Mucosa of stomach (tissue), 1 donor: ENCODE data around the gene PXDC1.

ENCODE experiments used
- H3K27me3 ChIP-seq: one replicate; pipeline ENCODE4 v1.7.0; 2013; ENCODE audit warnings: mild to moderate bottlenecking, low read length; ENCODE audit not compliant: control insufficient read depth, insufficient read depth
- H3K36me3 ChIP-seq: one replicate; pipeline ENCODE4 v1.7.0; 2013; ENCODE audit warnings: low read length; ENCODE audit not compliant: control insufficient read depth, insufficient read depth
- H3K4me1 ChIP-seq: one replicate; pipeline ENCODE4 v1.7.0; 2013; ENCODE audit warnings: mild to moderate bottlenecking, low read length; ENCODE audit not compliant: control insufficient read depth, insufficient read depth
- H3K4me3 ChIP-seq: one replicate; pipeline ENCODE4 v1.7.0; 2013; ENCODE audit warnings: low read length
- H3K9ac ChIP-seq: one replicate; pipeline ENCODE4 v1.7.0; 2013; ENCODE audit warnings: mild to moderate bottlenecking, low read length, moderate library complexity
- H3K9me3 ChIP-seq: one replicate; pipeline ENCODE4 v1.7.0; 2013; ENCODE audit warnings: mild to moderate bottlenecking, low read length, moderate library complexity; ENCODE audit not compliant: control insufficient read depth
- donor health status: Pancreatic carcinoma.

PXDC1 gene

DNA sequence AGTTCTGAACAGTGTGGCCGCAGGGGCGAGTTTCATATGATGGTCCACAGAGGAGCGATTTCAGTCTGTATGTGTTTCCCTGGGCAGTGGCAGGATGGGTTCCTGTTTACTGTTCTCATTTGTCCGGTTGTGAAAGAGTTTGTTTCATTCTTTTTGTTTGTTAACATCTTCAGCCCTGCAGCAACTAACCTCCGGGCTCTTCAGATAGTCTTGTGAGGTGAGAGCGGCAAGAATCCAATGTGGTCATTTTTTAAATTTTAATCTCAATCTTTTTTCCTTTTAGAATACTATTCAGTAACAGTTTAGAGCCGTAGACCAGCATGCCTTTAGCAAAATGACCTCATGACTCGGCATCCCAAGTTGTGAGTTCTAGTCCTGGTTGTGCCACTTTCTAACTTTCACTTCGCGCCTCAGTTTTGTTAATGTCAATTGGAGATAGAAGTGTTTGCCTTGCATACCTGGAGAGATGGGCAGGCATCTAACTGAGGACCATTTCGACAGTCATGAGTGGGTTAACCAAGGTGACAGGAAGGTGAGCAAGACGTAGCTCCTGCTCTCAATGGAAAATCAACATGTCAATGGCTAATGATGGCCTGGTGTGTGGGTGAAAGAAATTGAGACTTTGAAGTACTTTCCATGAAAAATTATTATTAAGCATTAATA, 38.5 kb upstream of the PXDC1 start:
- Histone ChIP-seq H3K9me3 (no peaks in the 10 kb centered on the region), H3K4me3 (no peak overlapping the region), H3K36me3 (no peaks in the 10 kb centered on the region), H3K9ac (no peak overlapping the region), H3K4me1 (no peaks in the 10 kb centered on the region), H3K27me3 (no peaks in the 10 kb centered on the region)

DNA sequence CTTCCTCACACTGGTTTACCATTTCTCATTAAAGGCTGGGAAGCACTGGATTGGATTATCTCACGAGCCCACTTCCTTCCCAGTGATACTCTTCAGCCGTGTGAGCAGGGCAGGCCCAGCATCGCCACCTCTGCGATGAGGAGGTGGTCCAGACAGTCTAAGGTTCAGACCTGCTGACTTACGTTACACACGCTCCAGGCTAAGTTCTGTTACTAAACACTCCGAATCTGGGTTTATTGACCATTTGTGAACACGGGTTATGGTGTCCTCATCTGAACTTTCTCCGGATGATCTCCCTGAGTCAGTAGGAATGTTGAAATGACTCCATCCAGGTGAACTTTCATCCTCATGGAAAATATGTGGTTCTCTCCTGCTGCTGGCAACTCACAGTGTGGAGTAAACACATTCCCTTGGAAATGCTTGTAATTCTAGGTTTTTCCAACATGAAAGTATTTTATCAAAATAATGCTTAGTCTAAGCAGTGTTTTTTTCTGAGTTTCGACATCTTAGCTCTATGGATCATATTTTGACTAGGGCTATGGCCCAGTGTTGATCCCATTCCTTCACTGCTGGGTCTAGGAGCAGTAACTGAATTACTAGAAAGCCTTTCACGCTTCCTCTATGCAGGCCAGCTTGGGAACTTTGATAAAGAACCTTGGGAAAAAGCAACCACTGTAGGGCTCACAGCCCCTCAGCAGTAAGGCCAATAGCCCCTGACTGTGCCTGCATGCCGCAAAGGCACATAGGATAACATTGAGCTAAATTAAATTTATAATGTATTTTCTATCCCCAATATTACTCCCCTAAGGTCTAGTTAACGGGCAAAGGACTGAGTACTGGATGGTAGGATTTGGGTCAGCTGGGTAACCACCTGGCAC, 37.7 kb upstream of the PXDC1 start:
- Histone ChIP-seq H3K27me3 (no peaks in the 10 kb centered on the region), H3K4me3 (no peak overlapping the region), H3K9ac (no peak overlapping the region), H3K36me3 (no peaks in the 10 kb centered on the region), H3K4me1 (no peaks in the 10 kb centered on the region), H3K9me3 (no peaks in the 10 kb centered on the region)

DNA sequence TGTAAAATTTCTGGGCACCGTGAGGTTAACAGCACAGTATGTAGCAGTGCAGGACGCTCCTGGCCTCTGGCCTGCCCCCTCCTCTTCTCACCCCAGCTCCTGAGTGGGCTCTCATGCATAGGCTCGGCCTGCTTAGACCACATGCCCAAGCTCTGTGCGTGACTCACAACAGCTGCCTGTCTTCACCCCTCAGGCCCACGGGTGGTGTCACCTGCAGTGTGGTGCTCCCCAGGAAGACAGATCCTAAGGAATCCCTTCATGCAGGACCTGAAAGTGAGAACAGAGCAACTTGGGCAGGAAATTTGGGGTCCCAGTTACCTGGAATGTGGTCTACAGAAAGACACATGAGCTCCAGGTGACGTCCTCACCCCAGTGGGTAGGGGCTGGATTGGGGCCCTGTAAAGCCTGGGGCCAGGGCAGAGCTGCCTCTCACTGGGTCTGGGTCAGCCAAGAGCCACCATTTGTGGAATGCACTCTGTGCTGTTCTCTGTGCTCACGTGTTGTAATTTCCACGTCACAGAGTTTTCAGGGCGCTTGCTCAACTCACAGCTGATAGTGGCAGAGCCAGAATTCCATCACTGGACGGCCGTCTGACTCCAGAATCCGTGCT, 37.0 kb upstream of the PXDC1 start:
- H3K9ac ChIP-seq = no peak overlapping the region
- H3K9me3 ChIP-seq = no peaks in the 10 kb centered on the region
- H3K4me1 ChIP-seq = no peaks in the 10 kb centered on the region
- H3K36me3 ChIP-seq = no peaks in the 10 kb centered on the region
- H3K27me3 ChIP-seq = no peaks in the 10 kb centered on the region
- no peak overlapping the region for H3K4me3 ChIP-seq

DNA sequence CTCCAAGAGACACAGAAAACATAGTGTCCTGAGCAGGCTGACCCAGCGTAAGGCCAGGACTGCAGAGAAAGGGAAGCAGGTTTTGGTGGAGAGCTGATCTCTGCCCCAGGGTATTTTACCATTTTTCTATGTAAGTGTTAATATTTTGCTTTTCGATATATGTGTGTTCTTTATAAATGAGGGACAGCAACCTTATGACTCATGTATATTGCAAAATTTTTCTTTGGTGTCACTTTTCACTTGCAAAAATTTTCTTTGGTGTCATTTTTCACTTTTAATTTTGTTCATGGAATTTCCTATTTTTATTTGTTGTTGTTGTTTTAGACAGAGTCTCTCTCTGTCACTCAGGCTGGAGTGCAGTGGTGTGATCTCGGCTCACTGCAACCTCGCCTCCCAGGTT, 34.6 kb upstream of the PXDC1 start:
- no peak overlapping the region for H3K4me3 ChIP-seq
- H3K9ac ChIP-seq = no peak overlapping the region
- H3K9me3 ChIP-seq = no peaks in the 10 kb centered on the region
- H3K36me3 ChIP-seq = no peaks in the 10 kb centered on the region
- no peaks in the 10 kb centered on the region for H3K27me3 ChIP-seq
- no peaks in the 10 kb centered on the region for H3K4me1 ChIP-seq

DNA sequence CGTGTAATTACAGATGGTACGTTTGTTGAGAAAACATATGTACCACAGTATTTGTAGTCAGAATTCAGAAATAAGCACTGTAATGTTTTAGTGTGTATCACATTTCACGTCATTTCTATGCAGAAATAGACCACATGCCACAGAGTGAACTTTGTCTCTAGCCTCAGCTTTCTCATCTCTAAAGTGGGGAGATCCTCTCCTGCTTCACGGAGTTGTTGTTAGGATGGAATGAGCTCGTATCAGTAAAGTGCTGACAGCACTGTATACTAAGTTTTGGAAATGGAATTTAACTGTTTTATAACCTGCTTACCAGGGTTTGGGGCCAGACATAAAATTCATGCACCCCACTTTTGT, 34.2 kb upstream of the PXDC1 start:
- no peaks in the 10 kb centered on the region for H3K36me3 ChIP-seq
- H3K9me3 ChIP-seq = no peaks in the 10 kb centered on the region
- no peaks in the 10 kb centered on the region for H3K27me3 ChIP-seq
- no peak overlapping the region for H3K9ac ChIP-seq
- no peaks in the 10 kb centered on the region for H3K4me1 ChIP-seq
- H3K4me3 ChIP-seq = no peak overlapping the region

DNA sequence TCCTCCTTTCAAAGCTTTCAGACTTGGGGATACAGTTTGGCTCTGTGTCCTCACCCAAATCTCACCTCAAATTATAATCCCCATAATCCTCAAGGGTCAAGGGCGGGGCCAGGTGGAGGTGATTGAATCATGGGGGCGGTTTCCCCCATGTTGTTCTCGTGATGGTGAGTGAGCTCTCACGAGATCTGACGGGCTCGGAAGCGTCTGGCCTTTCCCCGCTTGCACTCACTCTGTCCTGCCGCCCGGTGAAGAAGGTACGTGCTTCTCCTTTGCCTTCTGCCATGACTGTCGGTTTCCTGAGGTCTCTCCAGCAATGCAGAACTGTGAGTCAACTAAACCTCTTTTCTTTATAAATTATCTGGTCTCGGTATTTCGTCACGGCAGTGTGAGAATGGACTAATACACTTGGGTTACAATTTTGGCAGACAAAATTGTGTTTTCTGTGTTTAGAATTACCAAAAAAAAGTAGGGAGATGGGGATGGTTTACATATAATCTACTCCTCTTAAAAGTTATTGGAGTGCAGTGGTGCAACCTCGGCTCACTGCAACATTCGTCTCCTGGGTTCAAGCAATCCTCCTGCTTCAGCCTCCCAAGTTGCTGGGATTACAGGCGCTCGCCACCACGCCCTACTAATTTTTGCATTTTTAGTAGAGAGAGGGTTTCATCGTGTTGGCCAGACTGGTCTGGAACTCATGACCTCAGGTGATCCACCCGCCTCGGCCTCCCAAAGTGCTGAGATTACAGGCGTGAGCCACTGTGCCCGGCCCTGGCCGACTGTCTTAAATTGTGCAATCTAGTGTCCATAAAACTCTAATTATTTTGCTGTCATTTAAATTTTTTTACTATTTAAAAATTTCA, 33.6 kb upstream of the PXDC1 start:
- no peak overlapping the region for H3K9ac ChIP-seq
- H3K9me3 ChIP-seq = no peaks in the 10 kb centered on the region
- no peaks in the 10 kb centered on the region for H3K4me1 ChIP-seq
- no peaks in the 10 kb centered on the region for H3K36me3 ChIP-seq
- H3K27me3 ChIP-seq = no peaks in the 10 kb centered on the region
- no peak overlapping the region for H3K4me3 ChIP-seq

DNA sequence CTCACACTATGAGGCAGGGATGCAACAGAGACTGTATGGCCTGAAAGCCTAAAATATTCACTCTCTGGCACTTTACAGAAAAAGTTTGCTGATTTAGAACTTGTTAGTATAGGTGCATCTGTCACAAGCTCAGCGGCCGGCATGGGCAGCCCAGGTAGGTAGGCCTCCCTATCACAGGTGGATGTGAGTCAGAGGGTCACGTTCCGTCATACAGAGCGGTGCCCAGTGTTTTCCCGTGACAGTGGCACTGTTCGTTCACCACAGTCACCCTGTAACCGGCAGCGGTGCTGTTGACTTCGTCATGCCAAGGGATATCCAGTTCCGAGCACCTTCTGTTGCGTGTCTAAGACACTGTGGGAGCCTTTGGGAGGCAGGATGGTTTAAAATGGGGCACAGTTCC, 32.9 kb upstream of the PXDC1 start:
- Histone ChIP-seq H3K36me3 (no peaks in the 10 kb centered on the region), H3K4me1 (no peaks in the 10 kb centered on the region), H3K27me3 (no peaks in the 10 kb centered on the region), H3K9ac (no peak overlapping the region), H3K9me3 (no peaks in the 10 kb centered on the region), H3K4me3 (no peak overlapping the region)

DNA sequence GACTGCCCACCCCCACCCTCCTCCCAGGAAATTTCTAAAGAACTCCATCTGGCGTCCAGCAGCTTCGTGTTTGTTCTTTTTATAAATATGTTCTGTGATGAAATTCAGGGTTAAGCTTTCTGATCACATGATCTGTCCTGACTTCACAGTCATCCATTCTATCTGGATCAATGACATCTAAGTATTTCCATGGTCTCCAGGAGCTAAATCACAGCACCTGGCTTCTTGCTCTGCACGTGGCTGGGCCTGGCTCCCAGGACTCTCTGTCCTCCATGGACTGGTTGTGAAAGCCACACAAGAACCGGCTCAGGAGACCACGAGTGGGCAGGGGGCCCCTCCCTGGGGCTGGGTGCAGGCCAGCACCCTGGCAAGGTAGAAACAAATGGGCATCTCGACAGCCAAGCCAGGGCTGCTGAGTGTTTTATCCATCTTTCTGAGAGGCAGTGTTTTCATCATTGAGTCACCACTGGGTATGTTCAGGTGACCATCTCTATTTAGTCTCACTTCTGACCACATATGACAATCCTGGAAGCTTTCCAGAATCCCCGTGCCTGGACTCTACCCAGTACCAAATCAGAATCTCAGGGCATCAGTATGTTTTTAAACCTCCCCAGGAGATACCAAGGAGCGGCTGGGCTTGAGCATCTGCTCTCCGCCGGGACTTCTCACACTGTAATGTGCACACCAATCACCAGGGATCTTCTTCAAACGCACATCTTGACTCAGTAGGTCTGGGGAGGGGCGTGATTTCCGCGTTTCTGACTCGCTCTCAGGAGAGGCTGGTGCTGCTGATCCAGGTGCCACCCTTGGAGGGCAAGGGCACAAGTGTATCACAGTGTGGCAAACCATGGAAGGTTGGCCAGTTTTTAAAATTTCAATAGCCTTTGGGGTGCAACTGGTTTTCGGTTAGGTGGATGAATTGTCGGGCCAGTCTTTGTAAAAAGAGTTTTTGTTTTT, 31.6 kb upstream of the PXDC1 start:
- no peaks in the 10 kb centered on the region for H3K36me3 ChIP-seq
- H3K27me3 ChIP-seq = no peaks in the 10 kb centered on the region
- H3K4me1 ChIP-seq = no peaks in the 10 kb centered on the region
- no peak overlapping the region for H3K9ac ChIP-seq
- H3K4me3 ChIP-seq = no peak overlapping the region
- H3K9me3 ChIP-seq = no peaks in the 10 kb centered on the region

DNA sequence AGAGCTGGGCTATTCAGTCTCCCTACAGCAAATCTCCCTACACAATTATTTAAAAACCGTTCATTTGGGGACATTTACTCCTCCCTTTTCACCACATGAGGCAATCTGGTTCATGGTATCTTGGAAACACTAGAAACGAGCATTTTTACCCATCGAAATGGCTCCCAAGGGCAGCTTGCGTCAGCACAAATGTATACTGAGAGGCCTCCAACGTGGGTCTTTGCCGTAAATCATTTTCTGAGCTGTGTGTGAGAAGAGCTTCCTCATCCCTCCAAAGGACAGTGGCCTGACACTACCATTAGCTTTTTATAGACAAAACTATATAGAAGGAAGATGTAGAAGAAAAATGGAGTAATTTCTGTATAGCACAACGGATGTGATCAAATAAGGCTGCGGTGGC, 30.0 kb upstream of the PXDC1 start:
- no peak overlapping the region for H3K4me3 ChIP-seq
- H3K36me3 ChIP-seq = no peaks in the 10 kb centered on the region

DNA sequence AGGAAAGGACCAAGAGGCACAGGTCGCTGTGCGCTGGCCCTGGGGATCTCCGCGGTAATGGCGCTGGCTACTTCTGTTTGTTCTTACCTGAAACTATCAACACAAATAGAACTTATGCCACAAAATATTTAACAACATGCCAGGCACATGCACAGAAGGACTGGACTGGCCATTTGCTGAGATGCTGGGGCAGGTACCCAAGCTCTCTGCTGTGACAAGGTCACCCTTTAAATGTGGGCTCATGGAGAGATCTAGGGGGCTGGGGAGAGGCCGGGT, 28.0 kb upstream of the PXDC1 start:
- Histone ChIP-seq H3K36me3 (no peaks in the 10 kb centered on the region), H3K4me3 (no peak overlapping the region), H3K9ac (no peak overlapping the region), H3K27me3 (peaks cover 3% of the 10 kb centered on the region), H3K4me1 (no peaks in the 10 kb centered on the region), H3K9me3 (no peaks in the 10 kb centered on the region)

More for the DNA sequence above, 30.0 kb upstream of the PXDC1 start:
- Histone ChIP-seq H3K4me1 (no peaks in the 10 kb centered on the region), H3K9ac (no peak overlapping the region), H3K27me3 (peaks cover 3% of the 10 kb centered on the region), H3K9me3 (no peaks in the 10 kb centered on the region)
